ENCODE results near the gene PRKAR1B. TPM values are rescaled to one million over a fixed set of nuclear protein-coding genes. Genes with fewer than 3 reads are reported as not detected.

Gene PRKAR1B
- total RNA-seq, 1 experiment from 2014 or later, result 14.1 TPM

DNA sequence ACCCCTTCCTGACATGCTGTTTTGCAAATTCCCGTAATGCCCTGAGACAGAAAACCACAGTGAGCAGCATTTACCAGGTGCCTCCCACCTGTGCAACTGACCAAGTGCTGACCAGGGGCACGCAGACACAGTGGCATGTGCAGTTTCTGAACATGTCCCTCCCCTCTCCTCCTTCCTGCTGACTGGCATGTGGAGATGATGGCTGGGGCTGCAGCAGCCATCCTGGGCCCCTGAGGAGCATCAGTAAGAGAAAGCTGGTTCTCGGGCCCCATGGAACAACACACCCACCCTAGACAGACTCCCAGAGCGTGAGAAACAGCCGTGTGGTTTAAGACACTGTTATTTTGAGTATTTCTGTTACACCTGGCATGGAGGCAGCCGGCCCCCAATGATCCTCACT, 141.2 kb downstream of the PRKAR1B start:
- no peaks in the 10 kb centered on the region for H3K9me3 ChIP-seq (ENCODE audit: control insufficient read depth in 1 of 2, insufficient read depth in 1 of 2, low read depth in 1 of 2, low read length in 2 of 2)
- H4K20me1 ChIP-seq (ENCODE audit: insufficient read depth), result no peaks in the 10 kb centered on the region
- intact Hi-C loops (cut with micrococcal nuclease), result no loop called here
- TF ChIP-seq, protein P1, sequence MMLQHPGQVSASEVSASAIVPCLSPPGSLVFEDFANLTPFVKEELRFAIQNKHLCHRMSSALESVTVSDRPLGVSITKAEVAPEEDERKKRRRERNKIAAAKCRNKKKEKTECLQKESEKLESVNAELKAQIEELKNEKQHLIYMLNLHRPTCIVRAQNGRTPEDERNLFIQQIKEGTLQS (IDR thresholded peaks at IDR 0.05), result no peak
- no peak for TF ChIP-seq TCF7L2 (IDR thresholded peaks at IDR 0.05; ENCODE audit: borderline replicate concordance, extremely low read depth, insufficient read depth, insufficient read length)
- TF ChIP-seq, protein P2, sequence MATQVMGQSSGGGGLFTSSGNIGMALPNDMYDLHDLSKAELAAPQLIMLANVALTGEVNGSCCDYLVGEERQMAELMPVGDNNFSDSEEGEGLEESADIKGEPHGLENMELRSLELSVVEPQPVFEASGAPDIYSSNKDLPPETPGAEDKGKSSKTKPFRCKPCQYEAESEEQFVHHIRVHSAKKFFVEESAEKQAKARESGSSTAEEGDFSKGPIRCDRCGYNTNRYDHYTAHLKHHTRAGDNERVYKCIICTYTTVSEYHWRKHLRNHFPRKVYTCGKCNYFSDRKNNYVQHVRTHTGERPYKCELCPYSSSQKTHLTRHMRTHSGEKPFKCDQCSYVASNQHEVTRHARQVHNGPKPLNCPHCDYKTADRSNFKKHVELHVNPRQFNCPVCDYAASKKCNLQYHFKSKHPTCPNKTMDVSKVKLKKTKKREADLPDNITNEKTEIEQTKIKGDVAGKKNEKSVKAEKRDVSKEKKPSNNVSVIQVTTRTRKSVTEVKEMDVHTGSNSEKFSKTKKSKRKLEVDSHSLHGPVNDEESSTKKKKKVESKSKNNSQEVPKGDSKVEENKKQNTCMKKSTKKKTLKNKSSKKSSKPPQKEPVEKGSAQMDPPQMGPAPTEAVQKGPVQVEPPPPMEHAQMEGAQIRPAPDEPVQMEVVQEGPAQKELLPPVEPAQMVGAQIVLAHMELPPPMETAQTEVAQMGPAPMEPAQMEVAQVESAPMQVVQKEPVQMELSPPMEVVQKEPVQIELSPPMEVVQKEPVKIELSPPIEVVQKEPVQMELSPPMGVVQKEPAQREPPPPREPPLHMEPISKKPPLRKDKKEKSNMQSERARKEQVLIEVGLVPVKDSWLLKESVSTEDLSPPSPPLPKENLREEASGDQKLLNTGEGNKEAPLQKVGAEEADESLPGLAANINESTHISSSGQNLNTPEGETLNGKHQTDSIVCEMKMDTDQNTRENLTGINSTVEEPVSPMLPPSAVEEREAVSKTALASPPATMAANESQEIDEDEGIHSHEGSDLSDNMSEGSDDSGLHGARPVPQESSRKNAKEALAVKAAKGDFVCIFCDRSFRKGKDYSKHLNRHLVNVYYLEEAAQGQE (IDR thresholded peaks at IDR 0.05; ENCODE audit: low read depth), result no peak
- TF ChIP-seq POLR2AphosphoS5 (IDR thresholded peaks at IDR 0.05; ENCODE audit: low read depth, low read length), result no peak
- TF ChIP-seq, protein P3, sequence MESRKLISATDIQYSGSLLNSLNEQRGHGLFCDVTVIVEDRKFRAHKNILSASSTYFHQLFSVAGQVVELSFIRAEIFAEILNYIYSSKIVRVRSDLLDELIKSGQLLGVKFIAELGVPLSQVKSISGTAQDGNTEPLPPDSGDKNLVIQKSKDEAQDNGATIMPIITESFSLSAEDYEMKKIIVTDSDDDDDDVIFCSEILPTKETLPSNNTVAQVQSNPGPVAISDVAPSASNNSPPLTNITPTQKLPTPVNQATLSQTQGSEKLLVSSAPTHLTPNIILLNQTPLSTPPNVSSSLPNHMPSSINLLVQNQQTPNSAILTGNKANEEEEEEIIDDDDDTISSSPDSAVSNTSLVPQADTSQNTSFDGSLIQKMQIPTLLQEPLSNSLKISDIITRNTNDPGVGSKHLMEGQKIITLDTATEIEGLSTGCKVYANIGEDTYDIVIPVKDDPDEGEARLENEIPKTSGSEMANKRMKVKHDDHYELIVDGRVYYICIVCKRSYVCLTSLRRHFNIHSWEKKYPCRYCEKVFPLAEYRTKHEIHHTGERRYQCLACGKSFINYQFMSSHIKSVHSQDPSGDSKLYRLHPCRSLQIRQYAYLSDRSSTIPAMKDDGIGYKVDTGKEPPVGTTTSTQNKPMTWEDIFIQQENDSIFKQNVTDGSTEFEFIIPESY (IDR thresholded peaks at IDR 0.05; ENCODE audit: extremely low read depth, insufficient replicate concordance, low read length), result no peak
- no peak for TF ChIP-seq ELF1 (IDR thresholded peaks at IDR 0.05; ENCODE audit: borderline replicate concordance, low read depth)
- no peak for TF ChIP-seq YY1 (IDR thresholded peaks at IDR 0.05; ENCODE audit: extremely low read depth, insufficient replicate concordance, low read depth, low read length)
- no peak for TF ChIP-seq JUND (IDR thresholded peaks at IDR 0.05)
- TF ChIP-seq ZFX (IDR thresholded peaks at IDR 0.05), result no peak
- TF ChIP-seq POLR2A (IDR thresholded peaks at IDR 0.05; ENCODE audit: borderline replicate concordance, extremely low read depth, insufficient read depth, insufficient read length), result no peak
- TF ChIP-seq ZNF274 (IDR thresholded peaks at IDR 0.05; ENCODE audit: low read depth, low read length), result no peak
- no peak for TF ChIP-seq SRF (IDR thresholded peaks at IDR 0.05; ENCODE audit: low read depth)
- TF ChIP-seq EZH2 (IDR thresholded peaks at IDR 0.05), result no peak
- no peak for TF ChIP-seq CEBPB (IDR thresholded peaks at IDR 0.05; ENCODE audit: low read depth)
- TF ChIP-seq, protein P4, sequence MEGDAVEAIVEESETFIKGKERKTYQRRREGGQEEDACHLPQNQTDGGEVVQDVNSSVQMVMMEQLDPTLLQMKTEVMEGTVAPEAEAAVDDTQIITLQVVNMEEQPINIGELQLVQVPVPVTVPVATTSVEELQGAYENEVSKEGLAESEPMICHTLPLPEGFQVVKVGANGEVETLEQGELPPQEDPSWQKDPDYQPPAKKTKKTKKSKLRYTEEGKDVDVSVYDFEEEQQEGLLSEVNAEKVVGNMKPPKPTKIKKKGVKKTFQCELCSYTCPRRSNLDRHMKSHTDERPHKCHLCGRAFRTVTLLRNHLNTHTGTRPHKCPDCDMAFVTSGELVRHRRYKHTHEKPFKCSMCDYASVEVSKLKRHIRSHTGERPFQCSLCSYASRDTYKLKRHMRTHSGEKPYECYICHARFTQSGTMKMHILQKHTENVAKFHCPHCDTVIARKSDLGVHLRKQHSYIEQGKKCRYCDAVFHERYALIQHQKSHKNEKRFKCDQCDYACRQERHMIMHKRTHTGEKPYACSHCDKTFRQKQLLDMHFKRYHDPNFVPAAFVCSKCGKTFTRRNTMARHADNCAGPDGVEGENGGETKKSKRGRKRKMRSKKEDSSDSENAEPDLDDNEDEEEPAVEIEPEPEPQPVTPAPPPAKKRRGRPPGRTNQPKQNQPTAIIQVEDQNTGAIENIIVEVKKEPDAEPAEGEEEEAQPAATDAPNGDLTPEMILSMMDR (IDR thresholded peaks at IDR 0.05 in 2 of 3, conservative IDR thresholded peaks at IDR 0.05 in 1 of 3; ENCODE audit: borderline replicate concordance in 1 of 3, insufficient read depth in 1 of 3, low read depth in 2 of 3, low read length in 2 of 3), result no peak
- no peak for TF ChIP-seq CBX3 (IDR thresholded peaks at IDR 0.05; ENCODE audit: low read depth)
- no peak overlapping the region for H3K4me3 ChIP-seq (replicated peaks in 1 of 2; ENCODE audit: low read depth in 1 of 2, low read length in 2 of 2)
- no peak overlapping the region for H3K9ac ChIP-seq (ENCODE audit: low read length)
- no peaks in the 10 kb centered on the region for H3K4me1 ChIP-seq (ENCODE audit: control insufficient read depth in 1 of 2, insufficient read depth in 2 of 2, low read length in 2 of 2)
- ChIA-PET RAD21 (ENCODE audit: low non-redundant PET in 1 of 2, low total read pairs in 2 of 2, uncharacterized antibody in 2 of 2, unreplicated experiment in 2 of 2) (no interaction called here), CTCF (no interaction called here), POLR2A (no interaction called here)
- DNase-seq (ENCODE audit: low read depth, low spot score), result no peak
- H3K36me3 ChIP-seq (ENCODE audit: control insufficient read depth in 1 of 2, insufficient read depth in 2 of 2, low read length in 2 of 2), result no peaks in the 10 kb centered on the region
- H3K9me2 ChIP-seq (ENCODE audit: insufficient read depth), result no peaks in the 10 kb centered on the region
- ATAC-seq, result no peak
- H3K27ac ChIP-seq (ENCODE audit: low read depth, low read length), result no peak overlapping the region
- H3K4me2 ChIP-seq (ENCODE audit: low read length), result no peak overlapping the region
- no peak overlapping the region for H2AFZ ChIP-seq (ENCODE audit: low read depth, low read length, poor library complexity, severe bottlenecking)
- BruUV-seq (replicated peaks), result no TSS peak
- H3K79me2 ChIP-seq (ENCODE audit: insufficient read depth, low read length), result no peaks in the 10 kb centered on the region
- H3K27me3 ChIP-seq (ENCODE audit: insufficient read depth, low read length), result no peaks in the 10 kb centered on the region

Data from HCT116 (cell line).